B cell (primary cell): ENCODE data around the gene GLG1.

Experiments used
- CTCF ChIP-seq: fragments of 200-600 bp; IDR thresholded peaks from one replicate; pipeline ENCODE4 v1.8.0; 2022; ENCODE audit warnings: antibody characterized with exemption, mild to moderate bottlenecking
- EZH2 ChIP-seq: IDR thresholded peaks from 2 replicates; pipeline ENCODE4 v1.6.1; 2012; ENCODE audit warnings: borderline replicate concordance, low read depth, mild to moderate bottlenecking, moderate library complexity, low read length; ENCODE audit not compliant: insufficient read depth, poor library complexity, severe bottlenecking

GRCh38 chr16:74586948-74587347 lies 20.0 kb downstream of the GLG1 start:
- TF ChIP-seq CTCF (no peak), EZH2 (no peak)
